ENCODE results near the gene ZPBP.

DNA sequence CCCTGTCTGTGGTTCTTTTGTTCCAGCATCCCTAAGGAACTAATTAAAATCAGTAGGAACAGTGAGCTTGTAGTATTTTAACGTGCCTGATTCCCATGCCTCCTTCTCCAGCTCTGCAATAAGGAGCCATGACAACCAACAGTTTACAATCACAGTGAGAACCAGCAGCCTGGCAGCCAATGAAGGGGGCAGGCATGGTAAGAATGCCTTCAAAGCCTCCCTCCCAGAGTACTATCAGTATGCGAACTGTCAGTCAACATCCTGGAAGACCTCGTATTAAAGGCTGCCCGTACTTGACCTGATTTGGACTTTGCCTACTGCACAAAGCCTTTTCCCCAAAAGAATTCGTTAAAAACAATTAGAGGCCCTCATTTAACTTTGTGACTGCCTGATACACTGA lies 7.7 kb downstream of the ZPBP start:
- TF ChIP-seq POLR2A (IDR thresholded peaks at IDR 0.05; ENCODE audit: low read depth, low read length) (no peak), RCOR1 (IDR thresholded peaks at IDR 0.05; ENCODE audit: insufficient replicate concordance, low read length) (no peak), RAD21 (IDR thresholded peaks at IDR 0.05; ENCODE audit: low read length) (no peak)
- TF ChIP-seq, protein P1, sequence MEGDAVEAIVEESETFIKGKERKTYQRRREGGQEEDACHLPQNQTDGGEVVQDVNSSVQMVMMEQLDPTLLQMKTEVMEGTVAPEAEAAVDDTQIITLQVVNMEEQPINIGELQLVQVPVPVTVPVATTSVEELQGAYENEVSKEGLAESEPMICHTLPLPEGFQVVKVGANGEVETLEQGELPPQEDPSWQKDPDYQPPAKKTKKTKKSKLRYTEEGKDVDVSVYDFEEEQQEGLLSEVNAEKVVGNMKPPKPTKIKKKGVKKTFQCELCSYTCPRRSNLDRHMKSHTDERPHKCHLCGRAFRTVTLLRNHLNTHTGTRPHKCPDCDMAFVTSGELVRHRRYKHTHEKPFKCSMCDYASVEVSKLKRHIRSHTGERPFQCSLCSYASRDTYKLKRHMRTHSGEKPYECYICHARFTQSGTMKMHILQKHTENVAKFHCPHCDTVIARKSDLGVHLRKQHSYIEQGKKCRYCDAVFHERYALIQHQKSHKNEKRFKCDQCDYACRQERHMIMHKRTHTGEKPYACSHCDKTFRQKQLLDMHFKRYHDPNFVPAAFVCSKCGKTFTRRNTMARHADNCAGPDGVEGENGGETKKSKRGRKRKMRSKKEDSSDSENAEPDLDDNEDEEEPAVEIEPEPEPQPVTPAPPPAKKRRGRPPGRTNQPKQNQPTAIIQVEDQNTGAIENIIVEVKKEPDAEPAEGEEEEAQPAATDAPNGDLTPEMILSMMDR (conservative IDR thresholded peaks at IDR 0.05; ENCODE audit: low read depth, low read length): no peak
- TF ChIP-seq, protein P2, sequence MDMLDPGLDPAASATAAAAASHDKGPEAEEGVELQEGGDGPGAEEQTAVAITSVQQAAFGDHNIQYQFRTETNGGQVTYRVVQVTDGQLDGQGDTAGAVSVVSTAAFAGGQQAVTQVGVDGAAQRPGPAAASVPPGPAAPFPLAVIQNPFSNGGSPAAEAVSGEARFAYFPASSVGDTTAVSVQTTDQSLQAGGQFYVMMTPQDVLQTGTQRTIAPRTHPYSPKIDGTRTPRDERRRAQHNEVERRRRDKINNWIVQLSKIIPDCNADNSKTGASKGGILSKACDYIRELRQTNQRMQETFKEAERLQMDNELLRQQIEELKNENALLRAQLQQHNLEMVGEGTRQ (IDR thresholded peaks at IDR 0.05; ENCODE audit: low read depth, low read length): no peak

Measured in IMR-90 (cell line).